ENCODE data around the gene SNX19. TPM values are rescaled to one million over a fixed set of nuclear protein-coding genes. Genes with fewer than 3 reads are reported as not detected.

The SNX19 gene
- total RNA-seq, 5 donors from 2014 or later (not counting 1 experiment from before 2014, with no cell fraction given) = 42.7 to 61.1 (median 57.2) TPM

DNA sequence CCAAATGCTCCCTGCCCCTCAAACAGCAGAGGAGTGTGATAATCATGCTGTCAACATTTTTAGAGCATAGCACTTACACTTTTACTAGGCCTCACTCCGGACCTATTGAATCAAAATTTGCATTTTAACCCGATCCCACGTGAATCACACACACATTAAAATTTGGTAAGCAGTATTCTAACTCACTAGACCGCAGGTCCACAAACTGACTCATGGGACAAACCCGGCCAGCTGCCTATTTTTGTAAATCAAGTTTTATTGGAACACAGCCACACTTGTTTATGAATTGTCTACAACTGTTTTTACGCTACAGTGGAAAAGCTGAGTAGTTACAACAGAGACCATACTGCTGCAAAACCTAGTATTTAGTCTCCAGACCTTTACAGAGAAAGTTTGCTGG is 43.3 kb downstream of the SNX19 start:
- Histone ChIP-seq H3K36me3 (ENCODE audit: control insufficient read depth in 2 of 2, extremely low read depth in 1 of 2, insufficient read depth in 1 of 2, low read length in 1 of 2) (peaks cover 5 to 53% of the 10 kb centered on the region in 2 donors), H3K4me3 (ENCODE audit: control insufficient read depth in 1 of 2, extremely low read depth in 1 of 2, low read length in 1 of 2) (no peak overlapping the region), H3K9me3 (no peaks in the 10 kb centered on the region), H3K4me1 (ENCODE audit: control insufficient read depth in 1 of 2, extremely low read depth in 1 of 2, insufficient read depth in 2 of 2, low read length in 2 of 2) (no peaks in the 10 kb centered on the region), H3K27ac (ENCODE audit: low read length) (no peak overlapping the region), H3K27me3 (replicated peaks in 1 of 2; ENCODE audit: control insufficient read depth in 2 of 2, extremely low read depth in 1 of 2, insufficient read depth in 2 of 2, low read length in 1 of 2) (no peaks in the 10 kb centered on the region)
- ChIA-PET POLR2A (no interaction called here), CTCF (no interaction called here)
- no peak for ATAC-seq (replicated peaks in 1 of 4)
- no peaks in the 10 kb centered on the region for H3K9me3 Mint-ChIP-seq
- H3K4me3 Mint-ChIP-seq = no peak overlapping the region
- DNase-seq = no peak
- no peak overlapping the region for H3K27ac Mint-ChIP-seq
- no peaks in the 10 kb centered on the region for H3K27me3 Mint-ChIP-seq
- no peaks in the 10 kb centered on the region for H3K4me1 Mint-ChIP-seq
- WGBS (ENCODE audit: insufficient coverage) = 90% methylated on average over 4 of the region's 6 CpGs
- H3K36me3 Mint-ChIP-seq = peaks cover 68% of the 10 kb centered on the region

DNA sequence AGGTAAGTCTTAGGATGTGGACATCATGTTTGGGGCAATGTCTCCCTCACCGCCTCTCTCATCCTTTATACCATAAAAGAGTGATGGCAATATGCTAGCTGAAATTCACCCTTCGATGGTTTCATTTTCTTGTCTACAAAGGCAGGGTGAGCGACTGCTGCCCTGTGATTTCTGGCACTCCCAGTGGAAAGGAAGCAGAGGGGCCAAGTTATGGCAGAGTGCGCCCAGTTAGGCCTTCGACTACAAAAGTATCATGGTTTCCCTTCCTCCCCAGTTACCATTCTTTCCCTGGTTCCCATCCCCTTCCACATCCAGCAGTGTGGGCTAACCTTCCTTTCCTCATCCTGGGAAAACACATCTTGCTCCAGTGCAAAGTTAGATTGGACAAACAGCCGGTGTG is 43.8 kb downstream of the SNX19 start:
- H3K27ac Mint-ChIP-seq = no peak overlapping the region
- 100% methylated on average over 1 of the region's 6 CpGs for WGBS (ENCODE audit: insufficient coverage)
- CTCF ChIA-PET = interaction anchor here in 1 of 2 donors (0.7 kb wide), 1 partner anchor 24 kb away, joined by 3 read pairs; no protein-coding TSS in a partner anchor
- Histone ChIP-seq H3K27me3 (replicated peaks in 1 of 2; ENCODE audit: control insufficient read depth in 2 of 2, extremely low read depth in 1 of 2, insufficient read depth in 2 of 2, low read length in 1 of 2) (no peaks in the 10 kb centered on the region), H3K4me3 (ENCODE audit: control insufficient read depth in 1 of 2, extremely low read depth in 1 of 2, low read length in 1 of 2) (no peak overlapping the region), H3K36me3 (ENCODE audit: control insufficient read depth in 2 of 2, extremely low read depth in 1 of 2, insufficient read depth in 1 of 2, low read length in 1 of 2) (peaks cover 5 to 48% of the 10 kb centered on the region in 2 donors), H3K27ac (ENCODE audit: low read length) (no peak overlapping the region), H3K4me1 (ENCODE audit: control insufficient read depth in 1 of 2, extremely low read depth in 1 of 2, insufficient read depth in 2 of 2, low read length in 2 of 2) (no peaks in the 10 kb centered on the region), H3K9me3 (no peaks in the 10 kb centered on the region)
- no peaks in the 10 kb centered on the region for H3K4me1 Mint-ChIP-seq
- ATAC-seq (replicated peaks in 1 of 4) (no peak), DNase-seq (no peak)
- no peaks in the 10 kb centered on the region for H3K27me3 Mint-ChIP-seq
- POLR2A ChIA-PET = no interaction called here
- H3K9me3 Mint-ChIP-seq = no peaks in the 10 kb centered on the region
- H3K4me3 Mint-ChIP-seq = no peak overlapping the region
- peaks cover 64% of the 10 kb centered on the region for H3K36me3 Mint-ChIP-seq

- Histone ChIP-seq H3K4me3 (ENCODE audit: control insufficient read depth in 1 of 2, extremely low read depth in 1 of 2, low read length in 1 of 2) (no peak overlapping the region), H3K4me1 (ENCODE audit: control insufficient read depth in 1 of 2, extremely low read depth in 1 of 2, insufficient read depth in 2 of 2, low read length in 2 of 2) (no peaks in the 10 kb centered on the region), H3K27ac (ENCODE audit: low read length) (no peak overlapping the region), H3K9me3 (no peaks in the 10 kb centered on the region), H3K36me3 (ENCODE audit: control insufficient read depth in 2 of 2, extremely low read depth in 1 of 2, insufficient read depth in 1 of 2, low read length in 1 of 2) (peaks cover 5 to 48% of the 10 kb centered on the region in 2 donors), H3K27me3 (replicated peaks in 1 of 2; ENCODE audit: control insufficient read depth in 2 of 2, extremely low read depth in 1 of 2, insufficient read depth in 2 of 2, low read length in 1 of 2) (no peaks in the 10 kb centered on the region)
- WGBS (ENCODE audit: insufficient coverage) = 100% methylated on average over 4 of the region's 5 CpGs
- Mint-ChIP-seq H3K4me1 (no peaks in the 10 kb centered on the region), H3K27ac (no peak overlapping the region), H3K9me3 (no peaks in the 10 kb centered on the region), H3K36me3 (peaks cover 59% of the 10 kb centered on the region), H3K4me3 (no peak overlapping the region), H3K27me3 (no peaks in the 10 kb centered on the region)
- POLR2A ChIA-PET = no interaction called here
- DNase-seq (no peak), ATAC-seq (replicated peaks in 1 of 4) (no peak)
- CTCF ChIA-PET = interaction anchor here in 1 of 2 donors (0.7 kb wide), 1 partner anchor 24 kb away, joined by 3 read pairs; no protein-coding TSS in a partner anchor
Observed at GRCh38 chr11:130872102-130872501, 44.2 kb downstream of the SNX19 start.

GRCh38 chr11:130871616-130872015 is 44.7 kb downstream of the SNX19 start:
- no peaks in the 10 kb centered on the region for H3K4me1 ChIP-seq (ENCODE audit: control insufficient read depth in 1 of 2, extremely low read depth in 1 of 2, insufficient read depth in 2 of 2, low read length in 2 of 2)
- Mint-ChIP-seq H3K4me1 (no peaks in the 10 kb centered on the region), H3K27ac (peak overlapping the region in 1 of 2 donors; percentile 16), H3K4me3 (no peak overlapping the region), H3K9me3 (no peaks in the 10 kb centered on the region), H3K27me3 (no peaks in the 10 kb centered on the region), H3K36me3 (peaks cover 56% of the 10 kb centered on the region)
- ChIA-PET CTCF (interaction anchor here in 1 of 2 donors (0.5 to 0.7 kb wide), 2 partner anchors 25 to 33 kb away, joined by 3 to 4 read pairs; no protein-coding TSS in a partner anchor), POLR2A (no interaction called here)
- DNase-seq (no peak), ATAC-seq (replicated peaks in 1 of 4) (no peak)
- H3K27me3 ChIP-seq (replicated peaks in 1 of 2; ENCODE audit: control insufficient read depth in 2 of 2, extremely low read depth in 1 of 2, insufficient read depth in 2 of 2, low read length in 1 of 2) = no peaks in the 10 kb centered on the region
- H3K4me3 ChIP-seq (ENCODE audit: control insufficient read depth in 1 of 2, extremely low read depth in 1 of 2, low read length in 1 of 2) = no peak overlapping the region
- no peaks in the 10 kb centered on the region for H3K9me3 ChIP-seq
- peaks cover 5 to 43% of the 10 kb centered on the region in 2 donors for H3K36me3 ChIP-seq (ENCODE audit: control insufficient read depth in 2 of 2, extremely low read depth in 1 of 2, insufficient read depth in 1 of 2, low read length in 1 of 2)
- no CpG with 5 or more reads among the region's 2 CpGs for WGBS (ENCODE audit: insufficient coverage)
- H3K27ac ChIP-seq (ENCODE audit: low read length) = no peak overlapping the region

DNA sequence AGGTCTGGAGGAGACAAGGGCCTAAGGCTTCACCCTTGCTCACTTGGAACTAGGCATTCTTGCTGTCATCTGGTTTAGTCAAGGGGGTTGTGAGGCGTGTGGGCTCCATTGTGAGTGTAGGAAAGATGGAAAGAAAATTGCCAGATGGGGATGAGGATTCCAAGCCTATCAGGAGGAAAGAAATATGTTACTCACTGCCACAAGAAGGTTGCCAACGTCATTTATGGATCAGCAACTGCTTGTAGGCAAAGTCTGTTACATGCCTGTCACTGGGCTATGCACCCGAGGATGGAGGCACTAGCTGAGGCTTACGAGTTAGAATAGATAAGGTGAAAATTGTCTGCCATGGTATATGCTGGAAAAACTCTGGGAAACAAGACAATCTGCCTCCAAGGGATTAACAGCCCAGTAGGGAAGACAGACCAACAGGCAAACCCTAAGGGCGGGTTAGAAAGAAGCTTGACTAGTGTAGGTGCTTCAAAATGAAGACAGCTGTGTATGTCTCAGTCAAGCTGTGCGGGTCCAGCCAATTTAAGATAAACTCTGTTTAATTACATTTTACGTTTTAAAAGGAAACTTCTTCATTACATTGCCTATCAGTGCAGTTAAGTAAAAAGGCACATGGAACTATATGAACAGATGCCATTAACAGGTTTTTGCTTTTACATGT is 47.4 kb downstream of the SNX19 start:
- Mint-ChIP-seq H3K27me3 (no peaks in the 10 kb centered on the region), H3K27ac (no peak overlapping the region), H3K9me3 (no peaks in the 10 kb centered on the region), H3K36me3 (peaks cover 33% of the 10 kb centered on the region), H3K4me1 (peaks cover 0 to 6% (median 0%) of the 10 kb centered on the region in 3 donors), H3K4me3 (no peak overlapping the region)
- no peak for DNase-seq
- Histone ChIP-seq H3K27ac (ENCODE audit: low read length) (no peak overlapping the region), H3K4me1 (ENCODE audit: control insufficient read depth in 1 of 2, extremely low read depth in 1 of 2, insufficient read depth in 2 of 2, low read length in 2 of 2) (no peaks in the 10 kb centered on the region), H3K36me3 (ENCODE audit: control insufficient read depth in 2 of 2, extremely low read depth in 1 of 2, insufficient read depth in 1 of 2, low read length in 1 of 2) (peaks cover 5 to 24% of the 10 kb centered on the region in 2 donors), H3K9me3 (no peaks in the 10 kb centered on the region), H3K27me3 (replicated peaks in 1 of 2; ENCODE audit: control insufficient read depth in 2 of 2, extremely low read depth in 1 of 2, insufficient read depth in 2 of 2, low read length in 1 of 2) (no peaks in the 10 kb centered on the region), H3K4me3 (ENCODE audit: control insufficient read depth in 1 of 2, extremely low read depth in 1 of 2, low read length in 1 of 2) (no peak overlapping the region)
- no peak for ATAC-seq (replicated peaks in 1 of 4)
- POLR2A ChIA-PET = no interaction called here
- WGBS (ENCODE audit: insufficient coverage) = 100% methylated on average over 4 of the region's 7 CpGs
- CTCF ChIA-PET = interaction anchor here in 1 of 2 donors (1.2 kb wide), 1 partner anchor 12 kb away, joined by 3 read pairs; no protein-coding TSS in a partner anchor

- no peaks in the 10 kb centered on the region for H3K27me3 Mint-ChIP-seq
- Histone ChIP-seq H3K4me3 (ENCODE audit: control insufficient read depth in 1 of 2, extremely low read depth in 1 of 2, low read length in 1 of 2) (no peak overlapping the region), H3K9me3 (no peaks in the 10 kb centered on the region), H3K36me3 (ENCODE audit: control insufficient read depth in 2 of 2, extremely low read depth in 1 of 2, insufficient read depth in 1 of 2, low read length in 1 of 2) (peaks cover 5 to 24% of the 10 kb centered on the region in 2 donors), H3K27ac (ENCODE audit: low read length) (no peak overlapping the region), H3K4me1 (ENCODE audit: control insufficient read depth in 1 of 2, extremely low read depth in 1 of 2, insufficient read depth in 2 of 2, low read length in 2 of 2) (no peaks in the 10 kb centered on the region), H3K27me3 (replicated peaks in 1 of 2; ENCODE audit: control insufficient read depth in 2 of 2, extremely low read depth in 1 of 2, insufficient read depth in 2 of 2, low read length in 1 of 2) (no peaks in the 10 kb centered on the region)
- 80% methylated on average over 1 of the region's 8 CpGs for WGBS (ENCODE audit: insufficient coverage)
- no peak for DNase-seq
- peaks cover 27% of the 10 kb centered on the region for H3K36me3 Mint-ChIP-seq
- no peak overlapping the region for H3K4me3 Mint-ChIP-seq
- H3K9me3 Mint-ChIP-seq = no peaks in the 10 kb centered on the region
- no peak overlapping the region for H3K27ac Mint-ChIP-seq
- CTCF ChIA-PET = interaction anchor here (0.5 to 1.2 kb wide), 3 partner anchors 9 to 379 kb away, joined by 3 read pairs; no protein-coding TSS in a partner anchor
- H3K4me1 Mint-ChIP-seq = peaks cover 0 to 6% (median 0%) of the 10 kb centered on the region in 3 donors
- POLR2A ChIA-PET = interaction anchor here in 1 of 2 donors (0.6 kb wide), 1 partner anchor 647 kb away, joined by 3 read pairs; no protein-coding TSS in a partner anchor
- ATAC-seq (replicated peaks in 1 of 4) = no peak
Observed at GRCh38 chr11:130868086-130868710, 48.1 kb downstream of the SNX19 start.
